ENCODE results near the gene NRARP.
"Not testable (repeated sequence)": the region's sequence is repeated elsewhere in the genome, so short reads cannot be mapped to it uniquely, and the experiment has no call there.

NRARP gene

DNA sequence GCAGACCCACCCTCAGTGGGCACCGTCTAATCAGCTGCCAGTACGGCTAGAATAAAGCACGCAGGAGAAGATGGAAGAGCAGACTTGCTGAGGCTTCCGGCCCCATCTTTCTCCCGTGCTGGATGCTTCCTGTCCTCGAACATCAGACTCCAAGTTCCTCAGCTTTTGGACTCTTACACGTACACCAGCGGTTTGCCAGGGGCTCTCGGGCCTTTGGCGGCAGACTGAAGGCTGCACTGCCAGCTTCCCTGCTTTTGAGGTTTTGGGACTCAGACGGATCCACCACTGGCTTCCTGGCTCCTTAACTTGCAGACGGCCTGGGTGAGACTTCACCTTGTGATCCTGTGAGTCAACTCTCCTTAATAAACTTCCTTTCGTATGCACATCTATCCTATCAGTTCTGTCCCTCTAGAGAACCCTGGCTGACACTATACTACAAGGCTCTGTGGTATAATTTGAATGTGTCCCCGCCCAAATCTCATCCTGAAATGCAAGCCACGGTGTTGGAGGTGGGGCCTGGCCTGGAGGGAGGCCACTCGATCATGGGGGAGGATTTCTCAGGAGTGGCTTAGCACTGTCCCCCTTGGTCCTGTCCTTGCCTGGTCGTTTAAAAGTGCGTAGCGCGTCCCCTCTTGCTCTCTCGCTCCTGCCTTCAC is 31.1 kb upstream of the NRARP start:
- Histone ChIP-seq H3K9me3 (ENCODE audit: control insufficient read depth, insufficient read depth, low read depth, low read length) (peaks cover 7% of the 10 kb centered on the region), H3K27ac (ENCODE audit: low read depth, low read length) (no peak overlapping the region), H3K36me3 (ENCODE audit: control insufficient read depth, insufficient read depth, low read length) (no peaks in the 10 kb centered on the region), H3K4me3 (ENCODE audit: low read depth, low read length) (no peak overlapping the region), H3K9ac (ENCODE audit: low read length) (no peak overlapping the region), H3K4me1 (ENCODE audit: control insufficient read depth, insufficient read depth, low read length) (no peaks in the 10 kb centered on the region), H3K27me3 (ENCODE audit: control insufficient read depth, insufficient read depth, low read length) (peaks cover 2% of the 10 kb centered on the region; the same call in 1 of the 2 replicates)

GRCh38 chr9:137331929-137332328 is 29.9 kb upstream of the NRARP start:
- Histone ChIP-seq H3K9ac (ENCODE audit: low read length) (no peak overlapping the region), H3K27ac (ENCODE audit: low read depth, low read length) (no peak overlapping the region), H3K4me1 (ENCODE audit: control insufficient read depth, insufficient read depth, low read length) (no peaks in the 10 kb centered on the region), H3K4me3 (ENCODE audit: low read depth, low read length) (no peak overlapping the region), H3K36me3 (ENCODE audit: control insufficient read depth, insufficient read depth, low read length) (no peaks in the 10 kb centered on the region), H3K27me3 (ENCODE audit: control insufficient read depth, insufficient read depth, low read length) (peaks cover 2% of the 10 kb centered on the region; the same call in 1 of the 2 replicates), H3K9me3 (ENCODE audit: control insufficient read depth, insufficient read depth, low read depth, low read length) (peaks cover 7% of the 10 kb centered on the region)

DNA sequence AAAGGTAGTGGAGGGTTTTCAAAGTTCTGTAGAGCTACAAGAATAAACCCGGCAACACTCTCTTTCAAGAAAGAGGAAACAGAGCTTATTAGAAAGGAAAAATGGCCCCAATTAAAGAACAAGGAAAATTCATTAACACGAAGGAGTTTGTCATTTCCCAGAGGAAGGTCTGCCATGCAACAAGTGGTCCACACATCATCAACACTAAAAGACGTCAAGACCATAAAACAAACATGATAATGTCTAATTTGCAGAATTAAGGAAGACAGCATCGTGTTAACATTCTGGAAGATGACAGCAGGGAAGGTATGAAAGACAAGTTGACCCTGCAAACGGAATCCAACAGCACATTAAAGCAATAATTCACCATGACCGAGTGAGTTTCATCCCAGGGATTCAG is 28.6 kb upstream of the NRARP start:
- peaks cover 6% of the 10 kb centered on the region; the same call in 1 of the 2 replicates for H3K27me3 ChIP-seq (ENCODE audit: control insufficient read depth, insufficient read depth, low read length)
- H3K27ac ChIP-seq (ENCODE audit: low read depth, low read length): no peak overlapping the region
- H3K36me3 ChIP-seq (ENCODE audit: control insufficient read depth, insufficient read depth, low read length): no peaks in the 10 kb centered on the region
- no peak overlapping the region for H3K9ac ChIP-seq (ENCODE audit: low read length)
- H3K9me3 ChIP-seq (ENCODE audit: control insufficient read depth, insufficient read depth, low read depth, low read length): no peaks in the 10 kb centered on the region; the same call in 1 of the 2 replicates
- no peaks in the 10 kb centered on the region for H3K4me1 ChIP-seq (ENCODE audit: control insufficient read depth, insufficient read depth, low read length)
- no peak overlapping the region for H3K4me3 ChIP-seq (ENCODE audit: low read depth, low read length)

- not testable (repeated sequence) for H3K4me3 ChIP-seq (ENCODE audit: low read depth, low read length); H3K9me3 ChIP-seq (ENCODE audit: control insufficient read depth, insufficient read depth, low read depth, low read length); H3K27me3 ChIP-seq (ENCODE audit: control insufficient read depth, insufficient read depth, low read length); H3K36me3 ChIP-seq (ENCODE audit: control insufficient read depth, insufficient read depth, low read length); H3K27ac ChIP-seq (ENCODE audit: low read depth, low read length); H3K9ac ChIP-seq (ENCODE audit: low read length); H3K4me1 ChIP-seq (ENCODE audit: control insufficient read depth, insufficient read depth, low read length)
Observed at GRCh38 chr9:137329590-137329989, 27.5 kb upstream of the NRARP start.

GRCh38 chr9:137327641-137328550 is 25.8 kb upstream of the NRARP start:
- not testable (repeated sequence) for H3K27ac ChIP-seq (ENCODE audit: low read depth, low read length); H3K4me3 ChIP-seq (ENCODE audit: low read depth, low read length); H3K27me3 ChIP-seq (ENCODE audit: control insufficient read depth, insufficient read depth, low read length); H3K9me3 ChIP-seq (ENCODE audit: control insufficient read depth, insufficient read depth, low read depth, low read length); H3K9ac ChIP-seq (ENCODE audit: low read length); H3K36me3 ChIP-seq (ENCODE audit: control insufficient read depth, insufficient read depth, low read length); H3K4me1 ChIP-seq (ENCODE audit: control insufficient read depth, insufficient read depth, low read length)

DNA sequence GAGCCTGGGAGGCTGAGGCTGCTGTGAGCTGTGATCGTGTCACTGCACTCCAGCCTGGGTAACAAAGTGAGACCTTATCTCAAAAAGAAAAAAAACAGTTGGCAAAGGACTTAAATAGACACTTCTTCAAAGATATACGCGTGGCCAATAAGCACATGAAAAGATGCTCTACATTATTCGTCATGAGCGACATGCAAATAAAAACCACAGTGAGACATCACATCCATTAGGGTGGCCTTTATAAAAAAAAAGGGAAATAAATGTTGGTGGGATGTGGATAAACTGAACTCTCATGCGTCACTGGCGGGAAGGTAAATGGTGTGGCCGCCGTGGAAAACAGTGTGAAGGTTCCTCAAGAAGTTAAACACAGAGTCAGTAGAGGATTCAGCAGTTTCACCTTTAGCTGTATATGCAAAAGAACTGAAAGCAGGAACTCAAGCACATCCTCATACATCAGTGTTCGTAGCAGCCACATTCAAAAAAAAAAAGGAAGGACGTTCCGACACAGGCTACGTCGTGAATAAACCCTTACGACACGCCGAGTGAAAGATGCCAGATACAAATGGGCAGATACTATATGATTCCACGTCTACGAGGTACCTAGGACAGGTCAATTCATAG is 24.5 kb upstream of the NRARP start:
- no peak overlapping the region for H3K4me3 ChIP-seq (ENCODE audit: low read depth, low read length)
- no peak overlapping the region for H3K27ac ChIP-seq (ENCODE audit: low read depth, low read length)
- peaks cover 10% of the 10 kb centered on the region; the same call in 1 of the 2 replicates for H3K27me3 ChIP-seq (ENCODE audit: control insufficient read depth, insufficient read depth, low read length)
- H3K9me3 ChIP-seq (ENCODE audit: control insufficient read depth, insufficient read depth, low read depth, low read length): no peaks in the 10 kb centered on the region; the same call in 1 of the 2 replicates
- no peaks in the 10 kb centered on the region for H3K36me3 ChIP-seq (ENCODE audit: control insufficient read depth, insufficient read depth, low read length)
- no peak overlapping the region for H3K9ac ChIP-seq (ENCODE audit: low read length)
- no peaks in the 10 kb centered on the region for H3K4me1 ChIP-seq (ENCODE audit: control insufficient read depth, insufficient read depth, low read length)

DNA sequence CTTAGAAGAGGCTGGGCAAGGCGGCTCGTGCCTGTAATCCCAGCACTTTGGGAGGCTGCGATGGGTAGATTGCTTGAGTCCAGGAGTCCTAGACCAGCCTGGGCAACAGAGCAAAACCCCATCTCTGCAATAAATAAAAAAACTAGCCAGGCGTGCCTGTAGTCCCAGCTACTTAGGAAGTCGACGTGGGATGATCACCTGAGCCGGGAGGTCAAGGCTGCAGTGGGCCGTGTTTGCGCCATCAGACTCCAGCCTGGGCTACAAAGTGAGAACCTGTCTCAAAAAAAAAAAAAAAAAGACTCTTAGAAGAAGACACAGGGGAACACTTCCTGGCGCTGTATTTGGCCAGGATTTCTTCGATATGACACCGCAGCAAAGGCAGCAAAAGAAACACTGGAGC is 23.7 kb upstream of the NRARP start:
- Histone ChIP-seq H3K36me3 (ENCODE audit: control insufficient read depth, insufficient read depth, low read length) (no peaks in the 10 kb centered on the region), H3K4me3 (ENCODE audit: low read depth, low read length) (no peak overlapping the region), H3K27ac (ENCODE audit: low read depth, low read length) (no peak overlapping the region), H3K9me3 (ENCODE audit: control insufficient read depth, insufficient read depth, low read depth, low read length) (no peaks in the 10 kb centered on the region; the same call in 1 of the 2 replicates), H3K27me3 (ENCODE audit: control insufficient read depth, insufficient read depth, low read length) (peaks cover 10% of the 10 kb centered on the region; the same call in 1 of the 2 replicates), H3K9ac (ENCODE audit: low read length) (no peak overlapping the region), H3K4me1 (ENCODE audit: control insufficient read depth, insufficient read depth, low read length) (peaks cover 4% of the 10 kb centered on the region)

DNA sequence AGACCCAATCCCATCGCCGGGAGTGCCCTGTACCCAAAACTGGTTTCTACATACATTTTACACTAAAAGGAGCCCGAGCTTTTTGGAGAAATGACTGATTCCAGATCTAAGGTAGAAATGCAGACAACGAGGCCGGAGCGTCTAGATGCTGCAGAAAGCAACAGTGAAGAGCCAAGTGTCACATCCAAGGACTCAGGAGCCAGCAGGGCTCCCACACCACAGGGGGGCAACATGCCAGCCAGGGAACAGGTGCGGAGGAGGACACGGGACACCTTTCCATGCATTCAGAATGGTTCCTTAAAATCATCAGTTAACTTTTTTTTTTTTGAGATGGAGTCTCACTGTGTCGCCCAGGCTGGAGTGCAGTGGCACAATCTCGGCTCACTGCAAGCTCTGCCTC is 23.1 kb upstream of the NRARP start:
- H3K4me3 ChIP-seq (ENCODE audit: low read depth, low read length): no peak overlapping the region
- H3K27ac ChIP-seq (ENCODE audit: low read depth, low read length): no peak overlapping the region
- H3K9me3 ChIP-seq (ENCODE audit: control insufficient read depth, insufficient read depth, low read depth, low read length): no peaks in the 10 kb centered on the region; the same call in 1 of the 2 replicates
- peaks cover 11% of the 10 kb centered on the region for H3K4me1 ChIP-seq (ENCODE audit: control insufficient read depth, insufficient read depth, low read length)
- H3K9ac ChIP-seq (ENCODE audit: low read length): no peak overlapping the region
- H3K36me3 ChIP-seq (ENCODE audit: control insufficient read depth, insufficient read depth, low read length): no peaks in the 10 kb centered on the region
- peaks cover 8% of the 10 kb centered on the region; the same call in 1 of the 2 replicates for H3K27me3 ChIP-seq (ENCODE audit: control insufficient read depth, insufficient read depth, low read length)

- Histone ChIP-seq H3K9me3 (ENCODE audit: control insufficient read depth, insufficient read depth, low read depth, low read length) (no peaks in the 10 kb centered on the region; the same call in 1 of the 2 replicates), H3K27ac (ENCODE audit: low read depth, low read length) (no peak overlapping the region), H3K36me3 (ENCODE audit: control insufficient read depth, insufficient read depth, low read length) (no peaks in the 10 kb centered on the region), H3K27me3 (ENCODE audit: control insufficient read depth, insufficient read depth, low read length) (peaks cover 8% of the 10 kb centered on the region; the same call in 1 of the 2 replicates), H3K9ac (ENCODE audit: low read length) (no peak overlapping the region), H3K4me1 (ENCODE audit: control insufficient read depth, insufficient read depth, low read length) (peaks cover 12% of the 10 kb centered on the region), H3K4me3 (ENCODE audit: low read depth, low read length) (no peak overlapping the region)
Observed at GRCh38 chr9:137323531-137324331, 21.7 kb upstream of the NRARP start.

DNA sequence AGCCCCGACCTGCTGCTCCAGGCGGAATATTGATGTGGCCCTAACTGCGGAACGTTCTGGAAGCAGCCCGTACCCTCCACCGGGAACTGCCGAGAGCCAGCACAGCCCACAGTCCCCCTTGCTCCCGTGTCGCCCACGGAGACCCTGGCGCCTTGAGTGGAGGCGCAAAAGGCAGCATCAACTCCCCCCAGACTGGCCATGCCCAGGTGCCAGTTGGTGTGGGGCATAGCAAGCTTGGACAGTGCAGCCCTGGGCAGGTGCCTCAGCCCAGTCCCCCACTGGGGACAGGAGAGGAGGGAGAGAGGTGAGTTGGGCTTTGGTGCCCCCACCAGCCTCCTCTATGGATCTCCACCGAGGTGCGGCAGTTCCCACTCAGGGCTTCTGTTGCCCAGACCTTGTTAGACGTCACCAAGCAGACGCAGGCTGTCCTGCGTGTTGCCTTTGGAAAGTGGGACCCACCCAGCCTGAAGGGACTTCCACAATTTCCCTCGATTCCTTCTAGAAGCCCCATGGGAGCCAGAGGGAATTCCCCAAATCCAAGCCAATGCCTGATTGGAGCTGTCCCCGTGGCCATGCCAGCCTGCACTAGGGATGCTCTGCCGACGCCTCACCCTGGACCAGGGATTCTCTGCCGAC is 19.8 kb upstream of the NRARP start:
- H3K4me3 ChIP-seq (ENCODE audit: low read depth, low read length): no peak overlapping the region
- no peaks in the 10 kb centered on the region for H3K9me3 ChIP-seq (ENCODE audit: control insufficient read depth, insufficient read depth, low read depth, low read length)
- peaks cover 15% of the 10 kb centered on the region for H3K4me1 ChIP-seq (ENCODE audit: control insufficient read depth, insufficient read depth, low read length)
- no peaks in the 10 kb centered on the region for H3K36me3 ChIP-seq (ENCODE audit: control insufficient read depth, insufficient read depth, low read length)
- H3K9ac ChIP-seq (ENCODE audit: low read length): no peak overlapping the region
- peaks cover 7% of the 10 kb centered on the region; the same call in 1 of the 2 replicates for H3K27me3 ChIP-seq (ENCODE audit: control insufficient read depth, insufficient read depth, low read length)
- no peak overlapping the region for H3K27ac ChIP-seq (ENCODE audit: low read depth, low read length)
